ACC112 (cell line): ENCODE results near the gene SGCD.

Experiments
- H2AFZ ChIP-seq: fragments of 200-600 bp; sonication (generic); one replicate; pipeline ENCODE4 v1.6.0; 2017; ENCODE audit warnings: antibody characterized with exemption, low read length; ENCODE audit not compliant: unreplicated experiment
- H3K27ac ChIP-seq: fragments of 200-600 bp; sonication (generic); 2 replicates; pipeline ENCODE4 v1.5.1; 2014; ENCODE audit warnings: low read depth, mild to moderate bottlenecking, antibody characterized with exemption, low read length, moderate library complexity
- H3K27me3 ChIP-seq: fragments of 200-600 bp; sonication (generic); 2 replicates; pipeline ENCODE4 v1.6.1; 2014; ENCODE audit warnings: mild to moderate bottlenecking, antibody characterized with exemption, low read length, moderate library complexity, mixed read lengths; ENCODE audit not compliant: insufficient read depth
- H3K36me3 ChIP-seq: fragments of 200-600 bp; sonication (generic); 2 replicates; pipeline ENCODE4 v1.6.1; 2016; ENCODE audit warnings: mild to moderate bottlenecking, antibody characterized with exemption, low read length, moderate library complexity, mixed read lengths; ENCODE audit not compliant: insufficient read depth
- H3K4me1 ChIP-seq: fragments of 200-600 bp; sonication (generic); one replicate; pipeline ENCODE4 v1.6.1; 2016; ENCODE audit warnings: low read length, mixed read lengths; ENCODE audit not compliant: insufficient read depth, unreplicated experiment, control insufficient read depth
- H3K4me3 ChIP-seq: fragments of 200-600 bp; sonication (generic); 2 replicates; pipeline ENCODE4 v1.5.1; 2014; ENCODE audit warnings: mild to moderate bottlenecking, low read depth, low read length
- H3K79me2 ChIP-seq: fragments of 200-600 bp; sonication (generic); one replicate; pipeline ENCODE4 v1.6.0; 2016; ENCODE audit warnings: low read length; ENCODE audit not compliant: control insufficient read depth, unreplicated experiment, insufficient read depth

The SGCD gene

DNA sequence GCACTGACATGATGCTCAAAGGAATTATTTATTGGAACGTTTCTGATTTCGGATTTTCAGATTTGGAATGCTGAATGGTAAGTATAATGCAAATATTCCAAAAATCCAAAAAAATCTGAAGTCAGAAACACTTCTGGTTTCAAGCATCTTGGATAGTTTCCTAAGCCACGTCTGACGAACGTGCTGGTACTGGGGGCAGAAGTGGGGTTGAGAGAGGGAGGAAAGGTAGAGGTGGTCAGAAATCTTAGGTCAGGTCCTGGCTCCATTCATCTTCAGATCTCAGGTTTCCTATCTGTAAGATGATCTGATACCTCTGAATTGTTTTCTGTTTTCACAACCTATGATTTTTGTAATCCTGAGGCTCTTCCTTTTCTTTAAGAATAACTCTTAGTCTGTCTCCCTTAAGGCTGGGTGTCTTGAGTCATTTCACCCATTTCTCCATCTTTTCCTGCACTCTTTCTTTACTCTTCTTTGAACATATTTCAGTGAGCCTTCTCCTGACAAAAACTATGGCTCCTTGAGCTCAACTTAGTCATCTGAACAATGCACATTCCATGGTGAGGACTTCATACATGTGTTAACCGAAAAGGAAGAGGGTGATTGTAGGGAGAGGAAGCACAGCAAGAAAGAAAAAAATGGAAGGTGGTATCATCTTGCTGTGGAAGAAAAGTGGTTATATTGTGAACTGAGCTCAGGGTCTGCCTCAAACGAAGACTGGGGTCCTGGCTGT lies 3.3 kb downstream of the SGCD start:
- H3K79me2 ChIP-seq = no peaks in the 10 kb centered on the region
- no peaks in the 10 kb centered on the region for H3K36me3 ChIP-seq
- no peaks in the 10 kb centered on the region; the same call in 1 of the 2 replicates for H3K27me3 ChIP-seq
- no peak overlapping the region for H3K27ac ChIP-seq
- H2AFZ ChIP-seq = no peak overlapping the region
- peaks cover 6% of the 10 kb centered on the region for H3K4me1 ChIP-seq
- H3K4me3 ChIP-seq = no peak overlapping the region

- Histone ChIP-seq H3K79me2 (no peaks in the 10 kb centered on the region), H3K4me3 (no peak overlapping the region), H2AFZ (no peak overlapping the region), H3K27ac (no peak overlapping the region), H3K27me3 (no peaks in the 10 kb centered on the region; the same call in 1 of the 2 replicates), H3K36me3 (no peaks in the 10 kb centered on the region), H3K4me1 (peaks cover 6% of the 10 kb centered on the region)
Observed at GRCh38 chr5:156331181-156331580, 4.2 kb downstream of the SGCD start.

GRCh38 chr5:156331845-156332244 lies 4.9 kb downstream of the SGCD start:
- Histone ChIP-seq H3K79me2 (no peaks in the 10 kb centered on the region), H3K36me3 (no peaks in the 10 kb centered on the region)

GRCh38 chr5:156332245-156332644 lies 5.3 kb downstream of the SGCD start:
- no peak overlapping the region for H3K4me3 ChIP-seq
- H3K36me3 ChIP-seq = no peaks in the 10 kb centered on the region
- H3K27me3 ChIP-seq = no peaks in the 10 kb centered on the region; the same call in 1 of the 2 replicates
- H3K27ac ChIP-seq = no peak overlapping the region
- peaks cover 3% of the 10 kb centered on the region for H3K4me1 ChIP-seq
- no peaks in the 10 kb centered on the region for H3K79me2 ChIP-seq
- H2AFZ ChIP-seq = no peak overlapping the region

More at GRCh38 chr5:156331845-156332244, 4.9 kb downstream of the SGCD start:
- Histone ChIP-seq H3K27me3 (no peaks in the 10 kb centered on the region; the same call in 1 of the 2 replicates), H3K4me1 (peaks cover 6% of the 10 kb centered on the region), H3K4me3 (no peak overlapping the region), H3K27ac (no peak overlapping the region), H2AFZ (no peak overlapping the region)

DNA sequence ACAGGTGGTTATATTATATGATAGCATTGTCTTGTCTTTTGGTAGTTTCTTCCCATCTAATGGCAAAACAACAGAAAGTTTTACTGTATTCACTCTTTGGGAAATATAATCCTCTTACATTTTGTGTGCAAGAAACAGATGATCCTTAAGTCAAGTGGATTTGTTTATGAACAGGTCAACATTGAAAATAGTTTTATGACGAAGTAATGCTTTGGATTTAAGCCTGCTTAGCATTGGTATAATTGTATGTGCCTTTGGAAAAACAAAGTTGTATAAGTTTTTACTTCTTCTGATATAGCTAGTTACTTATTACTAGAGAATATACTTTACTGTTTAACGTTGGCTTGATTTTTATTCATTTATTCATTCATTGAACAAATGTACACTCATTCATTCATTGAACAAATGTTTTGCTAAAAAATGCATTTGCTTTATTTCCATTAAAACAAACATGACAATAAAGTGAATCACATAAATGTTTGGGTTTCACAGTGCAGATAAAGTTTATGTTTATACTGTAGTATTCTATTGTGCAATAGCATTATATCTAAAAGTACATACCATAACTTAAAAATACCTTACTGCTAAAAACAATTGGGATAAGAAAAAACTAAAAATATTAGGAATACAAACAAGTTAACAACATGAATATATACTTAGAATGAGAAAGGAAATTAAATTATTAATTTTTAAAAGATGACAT lies 12.3 kb downstream of the SGCD start:
- Histone ChIP-seq H3K79me2 (no peaks in the 10 kb centered on the region), H2AFZ (no peak overlapping the region)

DNA sequence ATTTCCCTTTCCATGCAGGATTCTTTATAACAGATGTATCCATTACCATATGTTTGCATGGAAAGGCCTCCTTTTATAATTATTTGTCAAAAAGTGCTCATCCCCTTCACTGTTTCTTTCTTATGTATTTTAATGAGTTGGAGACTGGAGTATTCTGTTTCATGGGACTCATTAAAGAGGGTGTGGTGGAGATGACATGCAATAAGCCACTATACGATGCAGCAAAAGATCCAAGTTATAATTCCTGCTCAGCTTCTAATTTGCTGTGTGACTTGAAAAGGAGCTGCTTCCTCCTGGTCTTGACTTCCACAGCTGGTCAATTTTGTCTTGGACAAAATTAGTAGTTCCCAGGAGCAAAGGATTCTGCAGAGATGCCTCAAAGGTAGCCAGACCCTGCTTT lies 13.9 kb downstream of the SGCD start:
- no peaks in the 10 kb centered on the region for H3K4me1 ChIP-seq
- no peak overlapping the region for H3K4me3 ChIP-seq
- no peaks in the 10 kb centered on the region for H3K27me3 ChIP-seq
- H2AFZ ChIP-seq = no peak overlapping the region
- H3K79me2 ChIP-seq = no peaks in the 10 kb centered on the region
- H3K27ac ChIP-seq = no peak overlapping the region
- H3K36me3 ChIP-seq = no peaks in the 10 kb centered on the region

More for the DNA sequence above, 12.3 kb downstream of the SGCD start:
- no peak overlapping the region for H3K4me3 ChIP-seq
- H3K27ac ChIP-seq = no peak overlapping the region
- no peaks in the 10 kb centered on the region for H3K27me3 ChIP-seq
- H3K4me1 ChIP-seq = no peaks in the 10 kb centered on the region
- no peaks in the 10 kb centered on the region for H3K36me3 ChIP-seq

- Histone ChIP-seq H3K4me1 (no peaks in the 10 kb centered on the region), H3K79me2 (no peaks in the 10 kb centered on the region), H3K4me3 (no peak overlapping the region), H2AFZ (no peak overlapping the region), H3K36me3 (no peaks in the 10 kb centered on the region), H3K27me3 (no peaks in the 10 kb centered on the region), H3K27ac (no peak overlapping the region)
Observed at GRCh38 chr5:156350256-156350655, 23.3 kb downstream of the SGCD start.

DNA sequence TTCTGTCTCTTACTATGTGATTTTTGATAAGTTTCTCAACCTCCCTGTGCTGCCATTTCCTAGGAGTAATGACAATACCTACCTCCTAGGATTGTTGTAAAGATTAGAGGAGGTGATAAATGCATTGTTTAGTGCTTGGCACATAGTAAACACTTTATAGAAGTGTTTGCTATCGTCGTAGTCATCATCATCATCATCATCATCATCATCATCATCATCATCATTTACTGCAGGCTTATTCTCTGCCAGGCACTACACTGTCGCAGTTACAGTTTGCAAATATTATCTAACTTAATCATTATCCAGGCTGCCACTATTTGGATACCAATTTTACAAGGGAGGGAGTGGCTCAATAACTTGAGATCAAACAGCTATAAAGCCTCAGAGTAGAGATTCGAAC lies 24.5 kb downstream of the SGCD start:
- H3K27me3 ChIP-seq = no peaks in the 10 kb centered on the region
- no peak overlapping the region for H3K4me3 ChIP-seq
- no peak overlapping the region for H3K27ac ChIP-seq
- no peaks in the 10 kb centered on the region for H3K36me3 ChIP-seq
- no peak overlapping the region for H2AFZ ChIP-seq
- no peaks in the 10 kb centered on the region for H3K79me2 ChIP-seq
- H3K4me1 ChIP-seq = no peaks in the 10 kb centered on the region

DNA sequence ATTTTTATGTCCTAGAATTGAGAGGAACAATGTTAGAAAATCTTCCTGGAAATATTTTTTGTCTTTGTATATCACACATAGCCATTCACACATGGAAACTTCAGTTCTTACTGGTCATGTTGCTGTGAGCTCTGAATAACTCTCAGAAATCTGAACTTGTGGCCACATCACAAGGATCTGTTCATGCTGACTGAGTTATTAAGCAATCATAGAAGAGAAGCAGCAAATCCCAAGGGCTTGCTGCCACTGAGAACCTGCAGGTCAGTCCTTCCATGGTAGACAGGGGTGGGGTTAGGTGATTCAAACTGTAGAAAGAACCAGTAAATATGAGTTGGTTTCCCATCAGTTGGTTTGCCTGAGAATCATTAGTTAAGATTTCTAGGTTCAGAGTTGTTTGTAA lies 27.6 kb downstream of the SGCD start:
- Histone ChIP-seq H3K27me3 (no peaks in the 10 kb centered on the region), H3K36me3 (no peaks in the 10 kb centered on the region), H3K79me2 (no peaks in the 10 kb centered on the region), H3K4me1 (no peaks in the 10 kb centered on the region), H2AFZ (no peak overlapping the region), H3K4me3 (no peak overlapping the region), H3K27ac (no peak overlapping the region)

DNA sequence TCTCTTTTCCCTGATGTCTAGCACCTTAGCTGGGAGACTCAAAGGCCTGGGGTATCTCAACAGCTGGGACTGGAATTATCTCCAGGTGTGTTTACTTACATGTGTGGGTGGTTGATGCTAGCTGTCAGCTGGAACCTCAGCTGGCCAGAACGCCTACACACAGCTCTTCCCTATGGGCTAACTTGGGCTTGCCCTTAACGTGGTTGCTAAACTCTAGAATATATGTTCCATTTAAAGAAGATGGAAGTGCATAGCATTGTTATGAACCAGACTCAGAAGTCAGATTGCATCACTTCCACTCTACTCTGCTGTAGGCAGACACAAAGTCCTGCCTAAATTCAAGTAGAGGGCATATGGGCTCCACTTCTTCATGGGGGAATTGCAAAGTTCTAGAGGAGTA lies 29.3 kb downstream of the SGCD start:
- no peaks in the 10 kb centered on the region for H3K4me1 ChIP-seq
- H3K36me3 ChIP-seq = no peaks in the 10 kb centered on the region
- no peaks in the 10 kb centered on the region for H3K79me2 ChIP-seq
- H3K27ac ChIP-seq = no peak overlapping the region
- no peak overlapping the region for H3K4me3 ChIP-seq
- no peaks in the 10 kb centered on the region for H3K27me3 ChIP-seq
- no peak overlapping the region for H2AFZ ChIP-seq

GRCh38 chr5:156359476-156359875 lies 32.5 kb downstream of the SGCD start:
- H3K27me3 ChIP-seq = no peaks in the 10 kb centered on the region
- H3K27ac ChIP-seq = no peak overlapping the region
- H3K36me3 ChIP-seq = no peaks in the 10 kb centered on the region
- no peak overlapping the region for H3K4me3 ChIP-seq
- no peaks in the 10 kb centered on the region for H3K4me1 ChIP-seq
- no peaks in the 10 kb centered on the region for H3K79me2 ChIP-seq
- no peak overlapping the region for H2AFZ ChIP-seq
